HPDE6-E6E7 (cell line): Measurements from ENCODE around the gene TMEM212.
"Not testable (repeated sequence)": the region's sequence is repeated elsewhere in the genome, so short reads cannot be mapped to it uniquely, and the experiment has no call there.

Experiments
- DNase-seq: peaks from one replicate; pipeline ENCODE4 v3.0.0; 2011; ENCODE audit warnings: missing footprints; ENCODE audit errors: extremely low spot score

TMEM212 gene

DNA sequence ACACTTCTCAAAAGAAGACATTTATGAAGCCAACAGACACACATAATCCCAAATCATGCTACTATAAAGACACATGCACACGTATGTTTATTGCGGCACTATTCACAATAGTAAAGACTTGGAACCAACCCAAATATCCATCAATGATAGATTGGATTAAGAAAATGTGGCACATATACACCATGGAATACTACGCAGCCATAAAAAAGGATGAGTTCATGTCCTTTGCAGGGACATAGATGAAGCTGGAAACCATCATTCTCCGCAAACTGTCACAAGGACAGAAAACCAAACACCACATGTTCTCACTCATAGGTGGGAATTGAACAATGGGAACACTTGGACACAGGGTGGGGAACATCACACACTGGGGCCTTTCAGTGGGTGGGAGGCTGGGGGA lies 15.6 kb downstream of the TMEM212 start:
- not testable (repeated sequence) for DNase-seq

DNA sequence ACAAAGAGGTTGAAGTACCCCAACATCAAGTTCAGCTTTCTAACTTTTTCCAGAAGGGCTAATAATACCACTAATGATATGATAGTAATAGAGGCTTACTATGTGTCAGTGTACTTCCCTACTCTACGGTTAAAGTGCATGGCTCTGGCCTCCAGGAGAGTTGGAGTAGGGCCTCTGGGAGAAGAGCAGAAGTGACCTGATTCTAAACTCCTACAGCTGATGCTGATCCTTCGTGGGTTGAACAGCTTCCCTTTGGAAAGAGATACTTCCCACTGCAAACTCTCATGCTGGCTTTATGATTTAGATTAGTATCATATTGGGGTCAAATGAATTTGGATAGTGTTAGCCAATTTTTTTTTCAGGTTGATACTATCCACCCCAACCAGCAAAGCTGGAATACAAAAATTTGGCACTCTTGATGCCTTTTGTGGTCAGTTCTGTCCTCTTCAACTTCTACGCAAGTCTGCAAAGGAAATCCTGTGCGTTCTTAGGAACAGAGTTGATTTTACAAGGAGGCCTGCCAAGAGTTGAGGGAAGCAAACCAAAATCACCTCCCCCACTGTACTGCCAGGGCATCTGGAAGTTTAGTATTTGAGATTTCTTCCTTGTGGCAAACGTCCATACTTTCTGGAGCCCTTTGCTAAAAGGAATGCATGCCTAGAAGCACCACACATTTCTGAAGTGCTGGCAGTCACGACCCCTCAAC lies 17.8 kb downstream of the TMEM212 start:
- no peak for DNase-seq

DNA sequence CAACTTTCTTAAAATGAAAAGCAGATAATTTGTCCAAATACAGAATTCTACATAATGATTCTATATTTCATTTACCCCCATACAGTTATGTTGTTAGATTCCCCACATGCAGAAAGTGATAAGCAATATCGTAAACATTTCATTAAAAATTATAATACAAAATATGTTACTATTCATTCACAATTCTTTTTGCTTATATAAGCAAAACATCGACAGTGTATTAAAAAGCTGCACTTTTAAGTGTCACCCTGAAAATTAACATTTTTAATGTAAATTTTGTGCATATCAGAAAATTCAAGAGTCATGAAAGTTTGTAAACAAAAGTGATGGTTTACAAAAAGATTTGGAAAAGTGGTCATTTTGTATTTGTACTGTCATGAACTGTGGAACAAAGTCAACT lies 19.2 kb downstream of the TMEM212 start:
- no peak for DNase-seq

DNA sequence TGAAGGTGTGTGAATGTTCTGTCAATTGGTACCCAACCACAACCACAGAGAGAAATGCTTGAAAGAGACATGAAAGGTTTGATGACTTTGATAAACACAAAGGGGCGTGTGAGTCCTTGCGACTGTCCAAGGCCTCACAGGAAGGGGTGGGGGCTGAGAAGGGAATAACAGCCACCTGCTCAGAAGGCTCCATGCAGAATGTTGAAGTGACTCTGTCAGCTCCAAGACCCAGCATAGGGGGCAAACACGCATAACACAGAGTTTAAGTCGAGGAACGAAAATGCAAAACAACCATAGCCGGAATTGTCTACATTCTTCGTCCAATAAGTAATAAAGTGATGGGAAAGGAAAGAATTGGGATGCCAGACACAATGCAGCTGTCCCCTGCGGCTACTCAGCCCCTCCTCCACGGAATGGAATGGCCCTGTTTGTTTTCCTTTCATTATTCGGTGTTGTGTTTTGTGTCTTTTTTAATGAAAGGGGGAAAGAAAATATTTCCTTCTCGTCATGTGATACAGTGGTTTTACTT lies 19.9 kb downstream of the TMEM212 start:
- no peak for DNase-seq

- no peak for DNase-seq
Observed at GRCh38 chr3:171863920-171864319, 20.8 kb downstream of the TMEM212 start.

DNA sequence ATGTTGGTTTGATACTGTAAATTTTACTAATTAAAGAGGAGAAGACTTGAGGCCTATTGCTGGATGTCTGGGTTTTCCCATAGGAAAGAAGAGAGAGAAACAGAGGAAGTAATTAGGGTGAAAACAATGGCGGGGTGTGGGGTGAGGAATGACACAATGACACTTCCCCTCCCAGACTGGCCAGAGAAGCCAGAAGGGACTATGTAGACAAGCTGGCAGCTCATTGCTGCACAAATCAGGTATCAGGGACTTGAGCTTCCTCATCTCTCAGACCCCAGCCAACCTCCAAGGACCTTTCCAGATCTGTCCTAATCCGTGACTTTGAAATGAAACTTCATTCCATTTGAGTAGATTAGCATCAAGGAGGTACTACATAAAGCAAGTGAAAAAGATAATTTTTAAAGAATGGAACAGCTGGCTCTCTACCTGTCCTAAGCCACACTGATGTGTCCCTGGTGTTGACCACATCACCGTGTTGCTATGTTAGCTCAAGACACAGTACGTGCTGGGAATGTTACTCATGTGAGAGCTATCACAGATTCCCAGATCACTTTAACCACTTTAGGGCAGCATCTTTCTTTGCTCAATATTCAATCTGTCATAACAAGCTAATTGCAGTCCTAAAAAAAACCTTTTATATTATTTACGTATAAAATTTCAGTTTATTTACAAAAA lies 22.2 kb downstream of the TMEM212 start:
- DNase-seq: no peak

- no peak for DNase-seq
Observed at GRCh38 chr3:171867981-171868380, 24.8 kb downstream of the TMEM212 start.

DNA sequence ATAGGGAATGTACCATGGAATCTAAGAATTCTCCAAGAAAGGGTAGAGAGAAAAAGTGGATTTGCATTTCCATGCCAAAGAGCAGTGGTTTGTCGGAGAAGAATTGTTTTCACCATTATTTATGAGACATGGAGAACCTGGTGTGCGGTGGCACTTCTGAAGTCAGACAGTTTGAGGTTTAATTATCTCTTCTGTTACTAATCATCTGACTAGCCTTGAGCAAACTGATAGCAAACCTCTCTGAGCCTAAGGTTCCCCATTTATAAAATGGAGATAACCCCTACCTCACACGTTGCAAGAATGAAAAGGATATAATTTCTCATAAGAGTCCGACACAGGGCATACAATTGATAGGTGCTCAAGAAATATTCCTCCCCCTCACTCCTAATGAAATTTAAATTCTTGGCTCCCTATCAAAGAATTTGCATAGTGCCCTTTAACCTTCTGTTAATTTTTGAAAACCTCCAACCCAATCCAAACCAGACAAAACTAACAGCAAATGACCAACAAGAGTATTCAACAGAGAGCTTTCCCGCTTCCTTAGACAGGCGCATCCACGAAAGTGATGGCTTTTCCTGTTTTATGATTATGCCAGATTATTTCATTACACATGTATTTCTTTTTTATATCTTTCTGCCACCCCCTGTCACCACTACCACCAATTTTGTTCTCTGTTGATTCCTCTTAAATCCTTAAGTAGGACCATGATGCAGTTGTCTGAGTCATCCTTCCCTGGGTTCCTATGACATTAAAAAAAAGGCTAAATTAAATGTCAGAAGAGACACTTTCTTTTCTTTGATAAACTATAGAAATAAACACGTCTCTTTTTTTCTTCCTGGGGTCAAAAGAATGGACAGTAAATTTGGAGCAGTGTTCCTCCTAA lies 28.5 kb downstream of the TMEM212 start:
- no peak for DNase-seq

DNA sequence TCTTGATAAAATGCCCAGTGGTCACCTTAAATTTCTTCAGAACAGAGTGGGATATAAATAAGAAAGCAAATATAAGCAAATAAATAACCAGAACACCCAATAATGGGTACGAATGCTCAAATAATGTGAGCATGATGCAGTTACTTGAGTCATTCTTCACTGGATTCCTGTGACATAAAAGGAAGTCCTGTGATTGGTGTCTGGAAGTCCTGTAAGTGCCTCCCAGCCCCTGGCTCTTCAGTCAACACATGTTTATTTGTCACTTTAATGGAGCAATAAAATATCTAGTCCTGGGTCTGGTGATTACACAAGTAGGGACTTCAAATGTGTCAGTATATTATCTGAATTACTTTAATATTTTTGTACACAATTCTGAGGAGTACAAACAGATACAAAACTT lies 30.4 kb downstream of the TMEM212 start:
- DNase-seq: no peak

- no peak for DNase-seq
Observed at GRCh38 chr3:171874251-171874681, 31.1 kb downstream of the TMEM212 start.

DNA sequence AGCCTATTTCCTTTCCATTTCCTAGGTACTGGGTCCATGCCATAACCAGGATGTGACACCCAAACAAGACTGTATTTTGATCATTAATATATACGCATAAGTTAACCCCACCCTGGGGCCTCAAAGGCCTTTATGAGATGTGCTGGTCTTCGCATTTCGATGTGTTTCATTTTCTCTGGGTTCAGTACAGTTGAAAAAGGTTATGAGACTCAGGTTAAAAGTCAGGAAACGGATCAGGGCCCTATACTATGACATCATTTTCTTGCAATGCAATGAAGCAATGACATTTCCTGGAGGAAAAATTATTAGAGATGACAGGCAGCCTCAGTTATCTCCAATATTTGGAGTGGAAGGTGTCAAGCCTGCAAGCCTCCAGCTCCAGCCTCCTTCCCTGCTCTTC lies 31.7 kb downstream of the TMEM212 start:
- no peak for DNase-seq

- no peak for DNase-seq
Observed at GRCh38 chr3:171875923-171876412, 32.8 kb downstream of the TMEM212 start.

DNA sequence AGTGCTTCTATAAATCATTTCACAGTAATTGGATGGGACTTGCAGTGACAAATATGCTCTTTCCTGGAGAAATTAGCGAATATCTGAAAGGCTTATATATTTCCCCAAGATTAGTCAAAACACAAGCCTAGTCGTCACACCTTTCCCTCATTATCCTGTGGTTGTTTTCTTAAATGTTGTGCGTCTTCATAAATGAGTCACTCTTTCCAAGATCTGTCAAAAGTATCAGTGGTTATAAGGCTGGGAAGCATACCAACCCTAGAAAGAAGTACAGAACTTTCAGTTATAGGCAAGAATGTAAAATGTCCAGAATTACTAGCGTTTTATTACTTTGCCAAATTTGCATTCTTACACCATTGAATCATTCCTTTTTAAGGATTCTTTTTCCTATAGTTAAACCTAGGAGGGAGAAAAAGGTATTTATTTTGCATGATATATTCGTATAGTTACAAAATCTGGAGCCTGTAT lies 33.6 kb downstream of the TMEM212 start:
- DNase-seq: peak; percentile 47

- DNase-seq: no peak
Observed at GRCh38 chr3:171878461-171879225, 35.5 kb downstream of the TMEM212 start.

DNA sequence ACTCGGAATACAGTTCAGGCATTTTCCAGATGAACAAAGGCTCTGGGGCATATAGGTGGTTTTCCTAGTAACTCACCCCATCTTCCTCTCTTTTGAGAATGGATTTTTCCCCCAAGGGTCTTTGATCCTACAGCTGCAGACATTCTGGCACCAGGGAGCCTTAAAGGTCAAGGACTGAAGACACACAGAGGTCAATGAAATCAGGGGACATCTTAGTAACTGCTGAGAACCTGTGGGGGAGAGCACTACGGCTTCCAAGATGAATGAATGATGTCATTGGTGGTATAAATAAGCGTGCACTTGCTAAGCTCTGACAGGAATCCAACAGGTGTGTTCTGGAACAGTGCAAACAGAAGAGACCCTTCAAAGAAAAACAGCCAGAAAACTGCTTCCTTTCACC lies 36.3 kb downstream of the TMEM212 start:
- DNase-seq: no peak

- no peak for DNase-seq
Observed at GRCh38 chr3:171880101-171880870, 37.1 kb downstream of the TMEM212 start.

DNA sequence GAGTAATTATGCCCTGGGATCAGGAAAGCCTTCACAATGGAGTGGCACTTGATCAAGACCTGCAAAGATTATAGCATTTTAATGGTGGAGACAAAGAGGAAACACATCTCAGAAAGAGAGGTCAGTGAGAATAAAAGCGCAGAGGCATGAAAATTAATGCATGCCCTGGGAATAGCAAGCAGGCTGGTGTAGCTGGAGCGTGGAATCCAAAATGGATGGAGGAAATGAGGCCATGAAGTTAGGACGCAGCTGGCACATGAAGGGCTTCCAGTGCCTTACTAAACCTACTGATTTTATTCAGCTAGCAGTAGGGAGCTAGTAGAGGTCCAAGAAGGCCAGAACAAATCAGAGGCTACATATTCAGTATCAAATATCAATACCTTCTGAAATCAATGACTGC lies 38.1 kb downstream of the TMEM212 start:
- DNase-seq: no peak

DNA sequence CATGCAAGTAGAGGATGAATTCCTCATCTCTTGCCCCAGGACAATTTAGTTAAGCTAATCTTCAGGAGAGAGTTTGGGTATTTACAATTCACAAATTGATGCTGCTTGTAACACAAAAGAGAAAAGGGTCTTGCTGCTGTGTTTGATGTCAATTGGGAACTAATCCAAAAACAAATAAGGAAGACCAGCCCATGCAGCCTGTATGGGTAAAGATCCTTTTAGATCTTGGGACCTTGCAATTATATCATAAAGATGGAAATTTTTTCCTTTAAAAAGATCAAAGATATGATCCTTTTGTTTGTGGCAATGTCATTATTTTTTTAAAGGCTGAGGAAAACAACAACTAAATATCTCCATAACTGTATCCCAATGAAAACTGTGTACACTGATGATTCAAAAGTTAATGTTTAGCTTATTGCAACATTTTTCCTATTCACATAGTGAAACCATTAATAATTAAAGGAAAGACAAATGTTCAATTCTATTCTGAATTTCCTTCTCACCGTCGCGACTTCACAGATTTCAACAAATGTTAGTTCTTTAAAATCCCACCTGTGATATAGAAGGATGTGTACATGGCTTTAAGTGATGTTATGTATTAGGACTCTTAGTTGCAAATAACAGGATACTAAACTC lies 40.2 kb downstream of the TMEM212 start:
- no peak for DNase-seq

GRCh38 chr3:171883893-171884279 lies 40.7 kb downstream of the TMEM212 start:
- no peak for DNase-seq

DNA sequence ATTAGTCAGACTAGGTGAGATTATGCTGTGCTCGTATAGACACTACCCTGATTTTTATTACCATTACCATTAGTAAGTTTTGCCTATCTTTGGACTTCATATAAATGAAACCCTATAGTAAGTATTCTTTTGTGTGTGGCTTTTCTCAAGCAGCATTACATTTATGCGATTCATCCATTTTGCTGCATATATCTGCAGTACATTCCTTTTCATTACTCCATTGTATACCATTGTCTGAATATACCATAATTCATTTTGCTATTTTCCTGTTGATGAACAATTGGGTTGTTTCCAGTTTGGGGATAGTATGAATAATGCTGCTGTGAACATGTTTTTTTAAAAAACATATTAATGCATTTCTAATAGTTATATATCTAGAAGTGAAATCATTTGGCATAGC lies 45.3 kb downstream of the TMEM212 start:
- no peak for DNase-seq
